ENCODE data around the gene SLC35D3.
"Not testable (repeated sequence)": the region's sequence is repeated elsewhere in the genome, so short reads cannot be mapped to it uniquely, and the experiment has no call there.

The SLC35D3 gene, protein sequence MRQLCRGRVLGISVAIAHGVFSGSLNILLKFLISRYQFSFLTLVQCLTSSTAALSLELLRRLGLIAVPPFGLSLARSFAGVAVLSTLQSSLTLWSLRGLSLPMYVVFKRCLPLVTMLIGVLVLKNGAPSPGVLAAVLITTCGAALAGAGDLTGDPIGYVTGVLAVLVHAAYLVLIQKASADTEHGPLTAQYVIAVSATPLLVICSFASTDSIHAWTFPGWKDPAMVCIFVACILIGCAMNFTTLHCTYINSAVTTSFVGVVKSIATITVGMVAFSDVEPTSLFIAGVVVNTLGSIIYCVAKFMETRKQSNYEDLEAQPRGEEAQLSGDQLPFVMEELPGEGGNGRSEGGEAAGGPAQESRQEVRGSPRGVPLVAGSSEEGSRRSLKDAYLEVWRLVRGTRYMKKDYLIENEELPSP

GRCh38 chr6:136921936-136922684 is at the start of gene SLC35D3:
Gene SLC35D3 (plus strand): TSS chr6:136922301. CDS start chr6:136922429, 128 bp downstream.
- peak; percentile 33 for DNase-seq

GRCh38 chr6:136873748-136874147 is 48.4 kb upstream of the SLC35D3 start:
- no peak for DNase-seq

- DNase-seq = not testable (repeated sequence)
Measured at GRCh38 chr6:136876469-136876868, 45.6 kb upstream of the SLC35D3 start.

DNA sequence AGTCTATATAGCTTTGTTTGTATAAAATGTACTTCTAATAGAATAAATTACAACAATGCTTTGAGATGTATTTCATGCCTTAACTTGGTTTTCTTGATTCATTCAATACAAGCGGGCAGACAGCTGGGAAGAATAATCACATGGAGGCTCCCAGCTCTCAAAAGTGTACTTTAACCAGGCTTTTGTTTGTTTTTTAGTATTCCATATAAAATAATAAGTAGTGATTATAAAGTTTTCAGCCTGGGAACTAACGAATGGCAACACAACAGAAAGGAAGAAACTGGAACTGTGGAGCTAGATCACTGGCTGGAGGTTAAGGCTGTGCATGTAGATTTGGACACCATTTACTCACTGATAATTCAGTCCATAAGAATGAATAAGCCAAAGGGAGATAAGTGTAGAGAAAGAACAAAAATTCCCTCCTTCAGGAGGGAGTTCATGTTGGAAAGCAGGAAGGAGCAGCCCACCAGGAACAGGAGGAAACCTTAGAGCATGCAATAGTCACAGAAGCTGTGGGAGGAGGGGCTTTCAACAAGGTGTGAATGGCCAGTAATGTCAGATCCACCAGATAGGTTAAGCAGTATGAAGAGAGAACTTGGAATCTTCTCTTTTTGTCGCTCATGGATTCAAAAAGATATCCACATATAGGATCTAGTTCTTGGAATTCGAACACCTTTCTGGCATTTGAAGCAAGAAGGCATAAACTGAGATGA is 41.2 kb upstream of the SLC35D3 start:
- no peak for DNase-seq

DNA sequence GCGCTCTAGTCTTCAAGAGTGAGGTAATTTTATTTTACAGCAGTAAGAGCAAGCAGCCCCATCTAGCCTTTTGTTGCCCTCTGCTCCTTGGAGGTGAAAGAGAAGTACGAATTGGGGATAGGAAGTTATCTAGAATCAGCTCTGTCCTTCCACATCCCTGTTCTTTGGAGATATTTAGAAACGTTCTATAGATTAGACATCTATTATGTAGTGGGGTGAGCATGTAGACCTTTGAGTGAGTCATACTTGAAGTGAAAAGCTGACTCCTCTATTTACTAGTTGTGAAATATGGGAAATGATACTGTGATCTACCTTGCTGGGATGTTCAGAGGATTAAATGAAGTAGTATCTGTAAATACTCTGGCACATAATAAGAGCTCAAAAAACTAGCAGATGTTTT is 36.0 kb upstream of the SLC35D3 start:
- no peak for DNase-seq

GRCh38 chr6:136887953-136888352 is 34.1 kb upstream of the SLC35D3 start:
- no peak for DNase-seq

GRCh38 chr6:136889271-136890193 is 32.6 kb upstream of the SLC35D3 start:
- no peak for DNase-seq

- DNase-seq = no peak
Measured at GRCh38 chr6:136890194-136890839, 31.8 kb upstream of the SLC35D3 start.

DNA sequence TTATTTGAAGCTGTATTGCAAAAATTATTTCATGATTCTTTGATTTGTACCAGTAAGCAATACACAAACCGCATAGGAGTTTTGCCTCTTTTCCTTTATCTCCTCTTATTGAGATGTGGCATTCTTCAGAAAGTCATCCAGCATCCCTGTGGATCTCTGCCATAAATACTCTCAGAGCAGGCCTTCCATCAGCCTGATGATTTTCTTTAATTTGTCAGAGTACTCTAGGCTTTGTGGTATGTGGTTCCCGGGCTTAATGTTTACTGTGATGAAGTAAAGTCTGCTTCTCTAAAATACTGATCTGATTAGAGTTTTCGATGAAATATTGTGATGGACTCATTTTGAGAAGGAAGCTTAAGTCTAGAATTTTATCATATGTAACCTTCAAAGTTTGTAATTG is 31.1 kb upstream of the SLC35D3 start:
- no peak for DNase-seq

GRCh38 chr6:136893187-136893586 is 28.9 kb upstream of the SLC35D3 start:
- DNase-seq = no peak

DNA sequence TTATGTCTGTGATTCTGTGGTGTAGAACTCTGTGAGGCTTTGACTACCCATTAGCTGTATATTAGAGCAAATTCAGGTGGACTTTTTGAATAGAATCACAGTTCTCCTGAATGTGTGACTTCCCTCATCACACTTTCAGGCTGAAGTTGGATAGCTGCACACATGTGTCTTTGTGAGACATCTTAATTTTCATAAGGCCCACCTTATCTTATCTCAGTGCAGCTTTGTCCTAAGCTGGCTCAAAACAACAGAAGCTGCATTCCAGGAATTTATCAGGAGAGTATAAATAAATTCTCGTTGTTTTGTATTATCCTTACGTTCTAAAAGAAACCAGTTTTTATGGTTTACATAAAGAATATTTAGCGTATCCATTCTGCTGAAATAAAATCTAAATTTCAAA is 26.2 kb upstream of the SLC35D3 start:
- DNase-seq = no peak

DNA sequence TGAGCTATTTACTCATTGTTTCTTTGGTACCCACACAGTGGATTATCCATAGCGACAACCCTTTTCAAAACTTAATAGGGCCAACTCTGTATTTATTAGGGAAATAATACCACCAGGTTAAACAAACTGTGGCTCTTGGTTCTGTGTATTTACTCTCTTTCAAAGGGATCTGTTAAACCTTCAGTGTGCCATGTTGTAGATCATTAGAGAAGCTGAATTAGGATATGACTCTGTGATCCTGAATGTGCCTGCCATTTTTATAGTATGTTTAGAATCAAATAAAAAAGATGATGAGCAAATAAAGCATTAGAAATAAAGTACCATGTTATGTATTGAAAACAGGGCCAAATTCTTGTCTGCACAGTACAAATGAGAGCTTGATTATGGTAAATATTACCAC is 25.0 kb upstream of the SLC35D3 start:
- no peak for DNase-seq

DNA sequence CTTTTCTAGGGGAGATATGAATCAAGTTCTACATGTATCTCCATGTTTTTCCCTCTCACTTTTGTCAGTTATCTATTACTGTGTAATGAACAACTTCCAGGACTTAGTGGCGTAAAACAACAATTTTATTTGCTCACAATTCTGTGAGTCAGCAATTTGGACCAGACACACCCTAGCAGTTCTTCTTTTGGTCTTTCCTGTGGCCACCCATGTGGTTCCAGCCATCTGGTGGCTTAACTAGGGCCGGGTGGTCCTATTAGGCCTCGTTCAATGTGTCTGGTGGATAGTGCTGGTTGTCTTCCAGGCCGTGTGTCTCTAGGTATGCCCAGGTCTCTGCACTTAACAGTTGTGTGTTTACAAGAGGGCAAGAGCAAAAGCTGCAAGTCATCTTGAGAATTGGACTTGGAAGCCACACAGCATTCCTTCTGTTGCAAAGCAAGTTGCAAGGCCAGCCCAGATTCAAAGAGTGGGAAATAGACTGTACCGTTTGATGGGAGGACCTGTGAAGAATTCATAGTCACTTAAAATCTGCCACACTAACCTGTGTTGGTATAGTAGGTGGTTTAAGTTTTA is 20.8 kb upstream of the SLC35D3 start:
- no peak for DNase-seq

DNA sequence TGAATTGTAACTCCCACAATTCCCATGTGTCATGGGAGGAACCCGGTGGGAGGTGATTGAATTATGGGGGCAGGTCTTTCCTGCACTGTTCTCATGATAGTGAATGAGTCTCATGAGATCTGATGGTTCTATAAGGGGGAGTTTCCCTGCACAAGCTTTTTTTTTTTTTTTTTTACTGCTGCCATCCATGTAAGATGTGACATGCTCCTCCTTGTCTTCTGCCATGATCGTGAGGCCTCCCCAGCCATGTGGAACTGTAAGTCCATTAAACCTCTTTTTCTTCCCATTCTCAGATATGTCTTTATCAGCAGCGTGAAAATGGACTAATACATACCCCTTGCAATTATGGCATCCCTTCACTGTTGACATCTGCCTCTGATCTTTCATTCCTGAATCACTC is 17.6 kb upstream of the SLC35D3 start:
- DNase-seq = not testable (repeated sequence)

DNA sequence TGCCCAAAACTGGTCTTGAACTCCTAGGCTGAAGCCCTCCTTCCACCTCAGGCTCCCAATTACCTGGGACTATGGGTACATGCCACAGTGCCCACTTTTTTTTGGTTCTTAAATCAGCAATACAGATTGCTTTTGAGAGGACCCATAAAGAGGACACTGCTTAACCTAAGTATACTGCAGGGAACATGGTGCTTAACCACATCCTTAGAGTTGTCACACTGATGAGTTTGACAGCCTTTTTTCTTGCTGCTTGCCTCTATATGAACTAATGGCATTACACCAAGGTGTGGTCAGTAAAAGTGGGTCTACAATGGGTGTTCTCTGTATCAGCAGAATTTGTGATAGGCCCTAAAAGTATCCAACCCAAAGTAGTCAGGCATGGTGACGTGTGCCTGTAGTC is 7.2 kb upstream of the SLC35D3 start:
- no peak for DNase-seq

GRCh38 chr6:136918706-136919105 is 3.4 kb upstream of the SLC35D3 start:
- DNase-seq = no peak

DNA sequence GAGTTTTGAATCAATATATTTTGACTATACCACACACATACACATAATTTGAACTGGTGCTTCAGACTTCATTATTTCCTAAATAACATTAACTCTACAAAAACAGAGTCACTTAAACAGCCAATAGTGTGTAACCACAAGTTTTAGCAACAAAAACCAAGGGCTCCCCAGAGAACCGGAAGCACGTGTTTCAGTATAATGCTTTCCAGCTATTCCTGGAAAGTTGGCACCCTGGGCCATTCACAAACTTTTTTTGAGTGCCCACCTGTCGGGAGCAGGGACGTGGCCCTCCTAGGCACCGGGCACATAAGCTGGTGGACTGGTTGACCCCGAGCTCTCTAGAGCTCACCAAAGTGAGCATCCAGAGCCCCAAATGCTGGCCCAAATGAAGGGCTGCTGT is 1.9 kb upstream of the SLC35D3 start:
- no peak for DNase-seq

GRCh38 chr6:136920671-136921380 is 1.3 kb upstream of the SLC35D3 start:
- DNase-seq = peak; percentile 22

DNA sequence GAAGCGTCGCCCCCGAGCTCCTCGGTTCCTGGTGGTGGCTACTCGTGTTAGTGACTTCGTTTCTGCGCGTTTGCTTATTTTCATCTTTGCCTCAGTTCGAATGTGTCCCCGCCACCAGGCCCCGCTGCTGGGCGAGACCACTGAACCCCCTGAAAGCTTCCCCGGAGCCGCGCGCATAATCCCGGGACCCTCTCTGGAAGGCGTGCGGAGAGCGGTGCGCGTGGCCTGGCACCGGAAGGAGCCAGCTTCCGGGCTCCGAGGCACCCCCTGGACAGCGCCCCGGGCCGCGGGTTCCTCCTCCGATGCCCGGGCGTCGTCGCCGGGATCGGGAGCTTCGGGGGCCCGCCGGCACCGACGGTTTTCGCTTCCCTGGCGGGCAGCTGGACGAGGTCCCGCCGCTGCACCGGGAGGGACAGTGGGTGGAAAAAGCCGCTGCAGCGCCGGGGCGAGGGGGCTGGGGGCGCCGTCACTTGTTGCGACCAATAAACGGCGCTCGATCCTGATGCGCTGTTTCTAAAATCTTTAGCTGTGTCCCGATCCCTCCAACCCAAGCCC is 643 bp upstream of the SLC35D3 start:
- DNase-seq = peak; percentile 18

DNA sequence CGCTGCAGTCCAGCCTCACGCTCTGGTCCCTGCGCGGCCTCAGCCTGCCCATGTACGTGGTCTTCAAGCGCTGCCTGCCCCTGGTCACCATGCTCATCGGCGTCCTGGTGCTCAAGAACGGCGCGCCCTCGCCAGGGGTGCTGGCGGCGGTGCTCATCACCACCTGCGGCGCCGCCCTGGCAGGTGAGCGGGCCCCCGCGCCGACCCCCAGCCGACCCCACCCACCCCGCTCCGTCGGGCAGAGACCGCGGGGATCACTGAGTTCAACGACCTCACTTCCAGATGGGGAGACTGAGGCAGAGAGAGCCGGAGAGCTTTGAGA is 545 bp downstream of the SLC35D3 start:
- DNase-seq = peak; percentile 20

Data from activated T-cell treated with anti-CD3 and anti-CD28 coated beads, Interleukin-2, amount 50 U/mL, for 1 hour (primary cell).